Measurements from ENCODE around the gene HACD2.

The HACD2 gene

GRCh38 chr3:123476967-123477750 is 107.7 kb downstream of the HACD2 start:
- DNase-seq, result no peak

- DNase-seq, result no peak
These were observed 109.1 kb downstream of the HACD2 start for GRCh38 chr3:123475786-123476185.

- no peak for DNase-seq
These were observed 113.7 kb downstream of the HACD2 start for GRCh38 chr3:123471106-123471505.

GRCh38 chr3:123469323-123469995 is 115.4 kb downstream of the HACD2 start:
- no peak for DNase-seq

GRCh38 chr3:123467046-123467445 is 117.8 kb downstream of the HACD2 start:
- DNase-seq, result no peak

- no peak for DNase-seq
These were observed 120.6 kb downstream of the HACD2 start for GRCh38 chr3:123464211-123464610.

GRCh38 chr3:123459862-123460261 is 125.0 kb downstream of the HACD2 start:
- no peak for DNase-seq

GRCh38 chr3:123458255-123458654 is 126.6 kb downstream of the HACD2 start:
- DNase-seq, result no peak

GRCh38 chr3:123457841-123458240 is 127.0 kb downstream of the HACD2 start:
- no peak for DNase-seq

- no peak for DNase-seq
These were observed 131.2 kb downstream of the HACD2 start for GRCh38 chr3:123453675-123454074.

- no peak for DNase-seq
These were observed 133.7 kb downstream of the HACD2 start for GRCh38 chr3:123451186-123451585.

- no peak for DNase-seq
These were observed 134.8 kb downstream of the HACD2 start for GRCh38 chr3:123449997-123450604.

- DNase-seq, result no peak
These were observed 135.5 kb downstream of the HACD2 start for GRCh38 chr3:123449102-123449996.

GRCh38 chr3:123448536-123449101 is 136.2 kb downstream of the HACD2 start, which contains the start of gene ADCY5:
TSS of gene ADCY5 (minus strand) at chr3:123449090. CDS start at chr3:123448545, 545 bp downstream.
- no peak for DNase-seq

GRCh38 chr3:123447749-123448517 is 136.9 kb downstream of the HACD2 start:
- DNase-seq, result peak; percentile 10

- DNase-seq, result no peak
These were observed 137.5 kb downstream of the HACD2 start for GRCh38 chr3:123447416-123447748.

GRCh38 chr3:123446610-123447109 is 138.2 kb downstream of the HACD2 start:
- DNase-seq, result no peak

GRCh38 chr3:123446210-123446609 is 138.6 kb downstream of the HACD2 start:
- no peak for DNase-seq

- DNase-seq, result no peak
These were observed 139.2 kb downstream of the HACD2 start for GRCh38 chr3:123445702-123446101.

- no peak for DNase-seq
These were observed 140.1 kb downstream of the HACD2 start for GRCh38 chr3:123444744-123445143.

GRCh38 chr3:123444023-123444422 is 140.8 kb downstream of the HACD2 start:
- no peak for DNase-seq

GRCh38 chr3:123442908-123443307 is 141.9 kb downstream of the HACD2 start:
- no peak for DNase-seq

All from activated effector memory CD4-positive, alpha-beta T cell treated with Interleukin-2 at 50 U/mL for 16 hours (primary cell).